Thoracic aorta (tissue), 2 donors: Measurements from ENCODE around the gene BCR. TPM values are rescaled to one million over a fixed set of nuclear protein-coding genes. Genes with fewer than 3 reads are reported as not detected.

Experiments
- ATAC-seq: fragments of 150-250 bp; one replicate; pipeline ENCODE4 v1.8.0; 2017; ENCODE audit warnings: low read depth; ENCODE audit not compliant: insufficient number of reproducible peaks, low FRiP score
- DNase-seq: peaks from one replicate; pipeline ENCODE4 v3.0.0-alpha.2; 2020; ENCODE audit warnings: low spot score
- H3K27ac ChIP-seq, 2 donors: fragments of 200-600 bp; sonication (generic); 1 replicate in 1 of 2; 2 replicates in 1 of 2; pipeline ENCODE4 v1.5.1; 2016; ENCODE audit warnings: mild to moderate bottlenecking in 2 of 2, moderate library complexity in 2 of 2
- H3K27me3 ChIP-seq: fragments of 200-600 bp; sonication (generic); replicated peaks from 2 replicates; pipeline ENCODE4 v1.6.0; 2016; ENCODE audit warnings: mild to moderate bottlenecking; ENCODE audit not compliant: insufficient read depth
- H3K36me3 ChIP-seq: fragments of 200-600 bp; sonication (generic); one replicate; pipeline ENCODE4 v1.5.1; 2016
- H3K4me1 ChIP-seq, 2 donors: fragments of 200-600 bp; sonication (generic); 1 replicate in 1 of 2; 2 replicates in 1 of 2; pipeline versions ENCODE4 v1.5.1 to v1.6.0; 2016; ENCODE audit warnings: low read depth in 2 of 2, mild to moderate bottlenecking in 1 of 2; ENCODE audit not compliant: control insufficient read depth in 1 of 2
- H3K4me3 ChIP-seq: fragments of 200-600 bp; sonication (generic); 2 replicates; pipeline ENCODE4 v1.5.1; 2016; ENCODE audit warnings: mild to moderate bottlenecking
- H3K9me3 ChIP-seq: fragments of 200-600 bp; sonication (generic); 2 replicates; pipeline ENCODE4 v1.5.1; 2016
- total RNA-seq, 2 donors: library from RNA; depleted of rRNA; stranded (reverse); fragments of >200 nt; gene quantifications; one replicate each; pipeline versions ENCODE4 v1.1.0 to v1.2.3, GENCODE V29; 2016
- TF ChIP-seq, protein P1 (sequence below): fragments of 200-600 bp; sonication (generic); IDR thresholded peaks from one replicate; pipeline ENCODE4 v1.5.1; 2019; ENCODE audit warnings: antibody characterized with exemption

The BCR gene
- total RNA-seq, 2 donors from 2014 or later, result 73.2 to 232 TPM

DNA sequence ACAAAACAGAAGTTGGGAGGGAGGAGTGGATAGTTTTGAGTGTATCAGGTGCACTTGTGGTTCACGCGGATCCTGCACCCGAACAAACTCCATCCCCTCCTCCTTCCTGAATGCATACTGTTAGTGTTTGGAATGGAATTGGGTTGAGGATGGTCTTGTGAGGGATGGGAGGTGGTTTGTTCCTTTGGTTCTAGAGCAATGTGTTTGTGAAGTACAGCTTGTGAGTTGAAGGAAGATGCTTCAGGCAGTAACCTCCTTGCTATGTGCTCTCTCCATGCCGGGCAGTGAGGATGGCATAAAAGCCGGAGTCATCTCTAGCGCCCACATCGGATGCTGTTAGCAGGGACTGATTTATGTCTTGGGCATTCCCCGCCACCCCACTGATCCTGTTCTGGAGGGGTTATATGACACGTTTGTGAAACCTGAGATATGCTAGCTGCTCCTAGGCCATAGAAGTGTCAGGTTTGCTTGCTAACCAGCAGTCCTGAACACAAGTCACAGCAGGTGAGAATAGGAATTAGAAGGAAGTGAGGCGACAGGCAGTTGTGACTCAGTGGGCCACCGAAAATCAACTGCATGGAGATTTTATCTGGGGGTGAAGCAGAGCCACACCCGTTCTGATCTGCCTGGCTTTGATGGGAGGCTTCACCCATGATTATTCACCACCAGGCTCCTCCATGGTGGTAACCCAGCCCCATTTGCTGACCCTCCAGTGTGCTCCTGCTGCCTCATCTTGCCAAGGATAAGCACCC, 2.2 kb downstream of the BCR start:
- peak overlapping the region; percentile 72 for H3K4me3 ChIP-seq
- TF ChIP-seq, protein P1, sequence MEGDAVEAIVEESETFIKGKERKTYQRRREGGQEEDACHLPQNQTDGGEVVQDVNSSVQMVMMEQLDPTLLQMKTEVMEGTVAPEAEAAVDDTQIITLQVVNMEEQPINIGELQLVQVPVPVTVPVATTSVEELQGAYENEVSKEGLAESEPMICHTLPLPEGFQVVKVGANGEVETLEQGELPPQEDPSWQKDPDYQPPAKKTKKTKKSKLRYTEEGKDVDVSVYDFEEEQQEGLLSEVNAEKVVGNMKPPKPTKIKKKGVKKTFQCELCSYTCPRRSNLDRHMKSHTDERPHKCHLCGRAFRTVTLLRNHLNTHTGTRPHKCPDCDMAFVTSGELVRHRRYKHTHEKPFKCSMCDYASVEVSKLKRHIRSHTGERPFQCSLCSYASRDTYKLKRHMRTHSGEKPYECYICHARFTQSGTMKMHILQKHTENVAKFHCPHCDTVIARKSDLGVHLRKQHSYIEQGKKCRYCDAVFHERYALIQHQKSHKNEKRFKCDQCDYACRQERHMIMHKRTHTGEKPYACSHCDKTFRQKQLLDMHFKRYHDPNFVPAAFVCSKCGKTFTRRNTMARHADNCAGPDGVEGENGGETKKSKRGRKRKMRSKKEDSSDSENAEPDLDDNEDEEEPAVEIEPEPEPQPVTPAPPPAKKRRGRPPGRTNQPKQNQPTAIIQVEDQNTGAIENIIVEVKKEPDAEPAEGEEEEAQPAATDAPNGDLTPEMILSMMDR, result no peak
- peaks cover 38 to 71% of the 10 kb centered on the region in 2 donors for H3K4me1 ChIP-seq

DNA sequence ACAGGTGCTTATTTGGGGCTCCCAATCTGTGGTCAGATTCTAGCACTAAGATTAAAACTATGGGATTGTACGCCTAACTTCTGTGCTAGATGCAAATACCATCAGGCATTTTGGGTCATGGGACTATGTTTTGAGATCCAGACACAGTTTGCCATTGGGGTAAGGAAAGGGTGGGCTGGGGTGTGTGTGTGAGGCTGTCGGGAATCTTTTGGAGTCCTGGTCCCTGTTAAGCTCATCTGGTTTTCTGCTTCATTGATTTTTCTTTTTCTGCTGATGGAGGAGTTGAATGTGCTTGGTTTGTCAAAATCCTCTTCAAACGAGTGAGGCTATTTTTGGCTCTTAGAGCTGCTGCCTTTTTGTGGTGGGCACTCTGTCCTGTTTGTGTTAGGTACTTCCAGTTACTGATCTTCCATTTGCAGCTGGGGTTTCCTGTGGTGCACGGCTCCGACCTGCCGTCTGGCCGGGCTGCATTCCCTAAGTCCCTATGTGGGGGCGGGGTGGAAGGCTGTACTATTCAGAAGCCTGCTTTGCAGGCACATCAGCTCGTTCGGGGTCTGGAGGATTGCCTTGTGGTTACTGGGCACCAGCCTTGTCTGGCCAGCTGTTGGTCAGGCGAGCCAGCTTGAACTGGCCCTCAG, 2.9 kb downstream of the BCR start:
- Histone ChIP-seq H3K4me1 (peaks cover 42 to 74% of the 10 kb centered on the region in 2 donors), H3K4me3 (peak overlapping the region; percentile 72), H3K27ac (peak overlapping the region; percentile 20 to 53), H3K27me3 (no peaks in the 10 kb centered on the region), H3K36me3 (no peaks in the 10 kb centered on the region), H3K9me3 (no peaks in the 10 kb centered on the region)
- DNase-seq (no peak), ATAC-seq (no peak)
- TF ChIP-seq, protein P1, result no peak

More for the DNA sequence above, 2.2 kb downstream of the BCR start:
- Histone ChIP-seq H3K36me3 (no peaks in the 10 kb centered on the region), H3K9me3 (no peaks in the 10 kb centered on the region), H3K27me3 (no peaks in the 10 kb centered on the region), H3K27ac (peak overlapping the region; percentile 20 to 53)
- ATAC-seq (no peak), DNase-seq (no peak)

DNA sequence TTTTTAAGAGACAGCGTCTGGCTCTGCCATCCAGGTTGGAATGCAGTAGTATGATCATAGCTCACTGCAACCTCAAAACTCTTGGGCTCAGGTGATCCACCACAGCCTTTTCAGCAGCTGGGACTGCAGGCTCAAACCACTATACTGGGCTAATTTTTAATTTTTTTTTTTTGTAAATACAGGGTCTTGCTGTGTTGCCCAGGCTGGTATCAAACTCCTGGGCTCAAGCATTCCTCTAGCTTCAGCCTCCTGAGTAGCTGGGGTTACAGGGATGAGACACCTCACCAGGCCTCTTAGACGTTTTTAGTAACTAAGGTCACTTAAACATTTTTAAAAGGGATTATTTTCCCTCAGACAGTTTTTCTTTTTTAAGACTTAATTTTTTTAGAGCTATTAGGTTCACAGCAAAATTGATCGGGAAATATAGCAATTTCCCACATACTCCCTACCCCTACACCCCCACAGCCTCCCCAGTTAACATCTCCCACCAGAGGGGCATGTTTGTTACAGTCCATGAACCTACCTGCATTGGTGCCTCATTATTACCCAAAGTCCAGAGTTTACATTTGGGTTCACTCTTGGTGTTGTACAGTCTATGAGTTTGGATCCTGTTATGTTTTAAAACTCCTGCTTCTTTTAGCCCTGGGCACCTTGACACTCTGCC, 3.9 kb downstream of the BCR start:
- Histone ChIP-seq H3K27ac (peak overlapping the region; percentile 22 to 53), H3K36me3 (no peaks in the 10 kb centered on the region), H3K4me3 (peak overlapping the region; percentile 72), H3K4me1 (peaks cover 36 to 66% of the 10 kb centered on the region in 2 donors), H3K27me3 (no peaks in the 10 kb centered on the region), H3K9me3 (no peaks in the 10 kb centered on the region)
- DNase-seq (no peak), ATAC-seq (no peak)
- TF ChIP-seq, protein P1, result no peak

DNA sequence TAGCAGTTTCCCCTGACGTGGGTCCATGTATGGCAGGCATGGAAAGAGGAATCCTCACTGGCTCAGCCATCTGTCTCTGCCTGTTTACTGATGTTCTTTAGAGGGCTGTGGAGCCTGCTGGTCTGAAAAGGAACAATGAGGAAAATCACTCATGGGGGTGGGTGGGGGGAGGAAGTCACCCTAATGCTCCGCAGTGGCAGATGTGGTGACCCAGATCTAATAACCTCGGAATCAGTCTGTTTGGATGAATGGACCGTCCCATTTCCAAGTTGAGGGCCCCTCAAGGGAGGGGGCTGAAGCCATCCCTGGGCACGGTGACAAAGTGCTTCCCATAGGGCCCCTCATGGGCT, 4.4 kb downstream of the BCR start:
- peak overlapping the region; percentile 72 for H3K4me3 ChIP-seq
- no peaks in the 10 kb centered on the region for H3K36me3 ChIP-seq
- no peaks in the 10 kb centered on the region for H3K27me3 ChIP-seq
- TF ChIP-seq, protein P1, result no peak
- H3K27ac ChIP-seq, result peak overlapping the region in 1 of 2 donors; percentile 22
- peaks cover 31 to 61% of the 10 kb centered on the region in 2 donors for H3K4me1 ChIP-seq
- DNase-seq (no peak), ATAC-seq (no peak)
- H3K9me3 ChIP-seq, result no peaks in the 10 kb centered on the region

DNA sequence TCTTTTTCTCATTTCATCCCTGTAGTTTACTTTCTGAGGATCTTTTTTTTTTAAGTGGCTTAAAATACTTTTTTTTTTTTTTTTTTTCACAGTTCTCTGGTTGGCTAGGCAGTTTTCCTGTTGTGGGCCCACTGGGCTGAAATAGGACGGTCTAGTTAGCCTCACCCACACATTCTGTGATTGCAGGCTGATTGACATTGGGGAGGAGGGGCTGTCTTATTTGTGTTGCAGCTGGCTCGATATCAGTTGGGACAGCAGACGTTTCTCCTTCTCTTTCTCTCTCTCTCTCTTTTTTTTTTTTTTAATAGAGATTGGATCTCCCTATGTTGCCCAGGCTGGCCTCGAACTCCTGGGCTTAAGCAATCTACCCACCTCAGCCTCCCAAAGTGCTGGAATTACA, 6.9 kb downstream of the BCR start:
- DNase-seq (no peak), ATAC-seq (no peak)
- TF ChIP-seq, protein P1, result no peak
- H3K4me1 ChIP-seq, result peaks cover 26 to 58% of the 10 kb centered on the region in 2 donors
- no peaks in the 10 kb centered on the region for H3K27me3 ChIP-seq
- H3K36me3 ChIP-seq, result peaks cover 12% of the 10 kb centered on the region
- H3K4me3 ChIP-seq, result no peak overlapping the region
- peak overlapping the region; percentile 27 to 47 for H3K27ac ChIP-seq
- no peaks in the 10 kb centered on the region for H3K9me3 ChIP-seq
